HTERT RPE-1 (cell line): ENCODE data around the gene GOLT1A.

Experiments used
- in situ Hi-C: fragments of 300-500 bp; cut with MboI; formaldehyde crosslinking; loops from 4 replicates; pipeline ENCODE4 v1.14.3; 2020; ENCODE audit warnings: low sequenced_read_pairs

Gene GOLT1A

DNA sequence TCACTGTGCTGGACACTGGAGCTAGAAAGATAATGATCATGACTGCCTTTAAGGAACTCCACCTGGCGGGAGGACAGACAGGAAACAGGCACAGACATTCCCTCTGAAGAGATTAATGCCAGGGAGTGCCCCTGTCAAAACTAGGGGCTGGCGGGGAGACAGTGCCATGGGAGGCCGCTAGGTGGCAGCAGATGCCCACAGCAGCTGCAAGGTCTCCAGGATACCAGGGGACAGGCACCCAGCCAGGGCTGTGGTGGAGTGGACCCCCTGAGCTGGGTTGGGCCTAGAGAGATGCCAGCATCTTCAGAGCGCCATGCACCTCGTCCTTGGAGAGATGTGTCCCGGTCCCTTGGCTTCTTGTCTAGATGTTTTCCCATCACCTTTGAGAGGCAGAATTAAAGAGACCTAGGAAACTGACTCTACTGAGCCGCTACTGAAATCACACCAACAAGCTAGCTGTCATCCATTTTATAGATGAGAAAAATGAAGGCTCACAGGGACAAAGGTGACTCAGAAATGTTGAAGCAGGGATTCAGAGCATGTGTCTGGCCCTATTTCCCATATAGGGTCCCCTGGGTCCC, 51.2 kb downstream of the GOLT1A start:
- in situ Hi-C loops = loop anchor here (25.0 kb wide), 1 partner anchor 200 kb away; the partner anchor contains the start of gene PLEKHA6

DNA sequence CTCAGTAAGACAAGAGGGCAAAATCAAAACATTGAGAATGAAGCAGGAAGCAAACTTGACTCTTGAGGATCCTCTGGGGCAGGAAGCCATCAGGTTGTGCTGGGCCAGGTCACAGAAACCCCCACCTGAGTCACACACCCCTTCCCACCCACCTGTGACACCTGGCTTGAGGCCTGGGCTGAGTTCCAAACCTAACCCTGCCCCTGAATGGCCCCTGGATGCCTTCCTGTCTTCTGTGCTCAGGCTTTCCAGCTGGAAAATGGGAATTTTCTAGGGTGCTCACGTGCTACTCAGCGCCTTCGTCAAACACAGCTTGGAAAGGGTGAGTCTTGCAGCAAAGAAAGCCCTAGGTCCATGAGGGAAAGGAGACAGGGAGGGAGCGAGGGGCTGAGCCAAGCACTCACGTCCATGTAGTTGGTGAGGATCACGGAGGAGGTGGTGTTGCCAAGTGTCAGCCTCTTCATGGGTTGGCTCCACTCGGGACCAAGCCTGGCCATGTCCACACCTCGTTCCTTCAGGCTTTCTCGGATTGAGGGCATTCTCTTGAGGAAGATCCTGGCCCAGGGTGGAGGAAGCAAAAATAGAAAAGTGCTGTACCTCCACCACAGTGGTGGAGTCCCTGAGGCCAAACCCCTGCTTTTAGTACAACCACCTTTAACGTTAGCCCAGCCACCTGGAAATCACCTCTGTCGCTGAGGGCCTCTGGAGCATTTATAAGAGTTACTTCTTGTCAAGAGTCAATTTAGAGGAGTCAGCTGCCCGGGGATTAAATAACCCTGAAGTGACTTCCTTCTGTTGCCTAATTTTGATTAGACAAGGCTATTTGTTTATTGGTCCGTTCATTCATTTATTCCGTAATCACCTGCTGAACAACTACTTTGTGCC, 51.9 kb downstream of the GOLT1A start:
- in situ Hi-C loops = loop anchor here (25.0 kb wide), 1 partner anchor 200 kb away; the partner anchor contains the start of gene PLEKHA6

DNA sequence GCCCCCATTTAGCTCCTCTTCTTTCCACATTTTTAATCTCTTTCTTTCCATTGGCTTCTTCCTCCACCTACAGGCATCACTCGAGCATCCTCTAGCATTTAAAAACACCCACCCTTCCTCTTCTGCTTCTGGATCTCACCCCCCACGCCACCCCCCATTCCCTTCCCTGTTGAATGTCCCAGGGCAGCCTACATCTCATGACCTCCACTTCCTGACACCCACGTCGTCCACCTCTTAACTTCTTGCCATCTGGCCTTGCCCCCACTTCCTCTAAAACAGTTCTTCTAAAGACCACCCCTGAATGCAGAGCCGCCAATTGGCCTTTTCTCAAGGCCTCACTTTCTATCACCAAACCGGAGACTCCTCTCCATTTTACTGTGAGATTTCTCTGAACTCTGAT, 55.8 kb downstream of the GOLT1A start:
- in situ Hi-C loops = loop anchor here (25.0 kb wide), 1 partner anchor 204 kb away; the partner anchor contains the start of gene PLEKHA6

DNA sequence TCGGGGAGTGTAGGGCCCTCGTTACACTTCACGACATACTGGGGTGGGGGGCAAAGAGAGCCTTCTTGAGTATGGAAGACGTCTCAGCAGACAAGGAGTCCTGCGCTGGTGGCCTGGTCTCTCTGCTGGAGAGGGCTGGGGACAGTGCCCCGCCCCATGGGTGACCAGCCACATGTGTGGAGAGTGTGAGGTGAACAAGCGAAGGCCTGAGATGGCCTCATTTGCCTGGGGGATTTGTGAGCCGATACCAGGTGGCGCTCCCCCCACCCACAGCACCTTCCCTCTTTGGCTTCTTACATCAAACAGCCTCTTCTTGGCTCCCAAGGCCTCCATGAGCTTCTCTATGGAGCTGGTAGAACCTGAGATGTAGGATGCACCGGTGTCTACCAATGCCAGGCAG, 57.9 kb downstream of the GOLT1A start:
- in situ Hi-C loops = loop anchor here (25.0 kb wide), 1 partner anchor 206 kb away; the partner anchor contains the start of gene PLEKHA6

DNA sequence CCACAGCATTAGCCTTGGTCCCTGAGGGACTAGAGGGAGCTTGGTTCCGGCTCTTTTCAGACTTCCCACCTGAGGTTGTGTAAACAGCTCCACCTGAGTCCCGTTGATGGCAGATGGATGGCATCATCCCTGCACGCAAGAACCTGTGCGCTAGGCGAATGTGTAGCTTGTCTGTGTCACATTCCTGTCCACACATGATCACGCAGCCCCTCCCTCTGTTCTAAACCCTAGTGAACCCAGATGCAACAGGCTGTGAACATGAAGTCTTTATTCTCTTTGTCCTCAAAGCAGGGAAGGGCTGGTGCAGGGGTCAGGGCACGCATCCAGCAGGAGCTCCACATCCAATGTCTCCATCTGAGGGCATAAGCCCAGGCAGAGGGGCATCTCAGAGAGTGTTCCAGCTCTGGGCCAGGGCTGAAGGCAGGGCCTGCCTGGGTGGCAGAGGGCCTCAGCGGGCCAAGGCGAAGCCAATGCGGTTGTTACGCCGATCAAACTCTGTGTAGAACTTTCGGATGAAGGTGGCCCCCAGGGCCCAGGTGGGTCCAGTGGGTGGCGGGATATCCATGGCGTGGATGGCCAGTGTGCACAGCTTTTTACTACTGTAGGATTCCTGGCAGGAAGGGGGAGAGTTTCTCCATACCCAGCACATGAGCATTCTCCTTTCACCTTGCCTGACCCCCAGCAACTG, 59.1 kb downstream of the GOLT1A start:
- in situ Hi-C loops = loop anchor here (25.0 kb wide), 1 partner anchor 208 kb away; the partner anchor contains the start of gene PLEKHA6

DNA sequence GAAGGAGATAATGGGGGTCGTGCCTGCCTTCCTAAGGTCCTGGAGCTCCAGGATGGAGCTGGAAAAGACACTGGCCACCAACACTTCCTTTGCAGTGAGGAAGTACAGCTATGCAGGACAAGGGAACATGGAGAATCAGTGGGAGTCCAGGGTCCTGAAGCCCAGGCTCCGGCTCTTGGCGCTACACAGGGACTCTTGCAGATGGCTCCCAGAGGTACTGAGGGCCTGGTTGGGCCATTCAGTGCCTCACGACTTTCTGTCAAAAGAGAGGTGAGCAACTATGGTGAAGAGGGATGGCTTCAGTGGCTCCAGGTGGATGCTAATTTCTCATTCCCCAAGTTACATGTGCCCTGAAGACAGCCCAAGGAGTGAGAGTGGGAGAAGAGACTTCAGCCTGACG, 60.1 kb downstream of the GOLT1A start:
- in situ Hi-C loops = loop anchor here (25.0 kb wide), 1 partner anchor 209 kb away; the partner anchor contains the start of gene PLEKHA6

DNA sequence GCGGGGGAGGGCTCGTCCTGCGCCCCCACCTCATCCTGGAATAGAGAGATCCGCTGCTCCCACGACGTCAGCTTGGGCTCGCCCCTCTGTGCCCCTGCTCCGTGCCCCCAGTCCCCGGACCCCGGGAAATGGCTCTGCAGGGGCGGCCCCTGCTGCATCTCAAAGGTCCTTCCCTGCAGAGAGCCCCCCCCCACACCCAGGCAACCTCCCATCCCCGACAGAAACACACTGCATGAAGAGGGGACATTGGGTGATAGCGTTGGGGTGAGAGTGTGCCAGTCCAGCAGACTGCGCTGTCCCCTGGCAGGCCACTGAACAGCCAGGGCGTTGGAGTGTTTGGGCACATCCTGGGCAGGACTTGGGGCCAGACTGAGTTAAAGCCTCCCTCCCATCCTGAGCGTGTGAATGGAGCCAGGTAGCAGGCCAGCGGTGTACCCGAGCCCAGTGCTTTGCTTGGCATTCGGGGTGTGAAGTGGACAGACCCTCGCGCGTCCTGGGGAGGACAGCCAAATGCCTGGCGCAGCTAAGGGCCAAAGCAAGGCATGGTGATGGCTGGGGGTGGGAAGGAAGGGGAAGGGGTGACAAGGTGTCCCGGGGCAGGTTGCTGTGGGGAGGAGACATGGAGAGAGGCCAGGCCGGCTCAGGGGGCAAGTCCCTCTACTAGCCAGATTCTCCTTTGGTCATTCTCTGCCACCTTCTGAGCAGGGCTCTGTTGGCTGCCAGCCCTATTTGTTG, 61.3 kb downstream of the GOLT1A start:
- in situ Hi-C loops = loop anchor here (25.0 kb wide), 1 partner anchor 210 kb away; the partner anchor contains the start of gene PLEKHA6

DNA sequence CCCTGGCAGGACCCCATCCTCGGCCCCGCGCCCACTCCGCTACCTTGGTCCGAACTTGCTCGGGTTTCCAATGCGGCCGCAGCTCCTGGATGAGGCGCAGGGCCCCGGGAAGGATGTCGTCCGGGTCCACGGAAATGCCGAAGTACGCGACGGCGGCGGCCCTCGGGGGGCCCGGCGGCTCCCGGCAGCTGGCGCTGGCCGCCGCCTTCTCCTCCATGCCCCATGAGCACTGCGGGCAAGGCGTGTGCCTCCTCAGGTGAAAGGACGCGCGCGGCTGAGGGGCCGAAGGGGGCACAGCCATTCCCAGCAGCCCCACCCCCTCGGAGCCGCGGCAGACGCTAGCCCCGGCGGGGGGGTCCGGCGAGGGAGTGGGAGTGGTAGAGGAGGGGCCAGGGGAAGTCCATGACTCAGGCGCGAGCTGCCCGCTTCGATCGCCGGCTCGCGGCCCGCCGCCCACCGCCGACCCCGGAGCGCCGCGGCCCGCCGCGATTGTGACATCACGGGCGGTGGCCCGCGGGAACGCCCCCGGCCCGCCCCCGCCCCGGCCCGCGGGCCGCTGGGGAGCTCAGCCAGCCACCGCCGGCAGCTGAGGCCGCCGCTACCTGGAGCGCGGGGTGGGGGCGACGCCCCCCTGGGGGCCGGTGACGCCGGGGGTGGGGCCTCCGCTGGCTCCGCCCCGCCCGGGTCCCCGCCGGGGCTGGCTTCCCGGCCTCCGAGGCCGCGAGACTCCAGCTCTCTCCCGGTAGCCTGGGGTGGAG, 62.1 kb downstream of the GOLT1A start, which contains the start of gene ETNK2:
Gene ETNK2 (minus strand): TSS at position 493 of the 758 bp plus-strand sequence. CDS start 192 bp downstream, at position 301.
- in situ Hi-C loops = loop anchor here (25.0 kb wide), 1 partner anchor 211 kb away; the partner anchor contains the start of gene PLEKHA6

DNA sequence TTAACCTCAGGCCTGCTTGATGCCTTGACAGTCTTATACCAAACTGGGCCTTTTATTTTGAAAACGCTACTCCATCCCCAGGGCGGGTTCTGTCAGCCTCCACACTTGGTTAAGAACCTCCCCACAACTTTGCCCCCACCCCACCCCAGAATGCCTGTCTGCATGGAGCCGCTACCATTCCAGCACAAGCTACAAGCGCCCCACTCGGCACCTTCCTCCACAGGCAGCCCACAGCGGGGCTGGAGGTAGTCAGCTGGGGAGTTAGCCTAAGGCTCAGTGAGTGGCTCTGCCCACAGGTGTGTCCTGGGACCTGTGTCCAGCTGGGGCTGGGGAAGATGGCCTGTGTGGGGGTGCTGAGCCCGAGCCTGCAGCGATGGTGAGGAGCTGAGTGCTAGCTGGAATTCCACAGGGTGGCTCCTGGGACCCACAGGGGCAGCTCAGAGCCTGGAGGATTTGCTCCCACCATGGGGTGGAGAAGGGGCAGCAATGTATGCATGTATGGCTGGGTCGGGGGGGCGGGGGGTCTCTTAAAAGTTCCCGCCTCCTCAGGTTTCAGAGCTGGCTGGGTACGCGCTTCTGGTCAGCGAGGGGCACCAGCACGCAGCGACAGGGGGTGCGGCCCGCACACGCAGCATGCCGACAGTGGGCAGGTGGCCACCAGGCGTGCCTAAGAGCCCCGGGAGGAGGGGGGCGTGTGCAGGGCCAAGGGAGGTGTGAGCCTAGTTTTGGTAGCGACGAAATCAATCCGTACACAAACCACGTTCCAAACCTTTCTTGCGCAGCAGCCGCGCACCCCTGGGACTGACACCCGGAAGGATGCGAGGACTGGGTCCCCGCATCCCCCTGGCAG, 62.9 kb downstream of the GOLT1A start:
- in situ Hi-C loops = loop anchor here (25.0 kb wide), 1 partner anchor 211 kb away; the partner anchor contains the start of gene PLEKHA6

DNA sequence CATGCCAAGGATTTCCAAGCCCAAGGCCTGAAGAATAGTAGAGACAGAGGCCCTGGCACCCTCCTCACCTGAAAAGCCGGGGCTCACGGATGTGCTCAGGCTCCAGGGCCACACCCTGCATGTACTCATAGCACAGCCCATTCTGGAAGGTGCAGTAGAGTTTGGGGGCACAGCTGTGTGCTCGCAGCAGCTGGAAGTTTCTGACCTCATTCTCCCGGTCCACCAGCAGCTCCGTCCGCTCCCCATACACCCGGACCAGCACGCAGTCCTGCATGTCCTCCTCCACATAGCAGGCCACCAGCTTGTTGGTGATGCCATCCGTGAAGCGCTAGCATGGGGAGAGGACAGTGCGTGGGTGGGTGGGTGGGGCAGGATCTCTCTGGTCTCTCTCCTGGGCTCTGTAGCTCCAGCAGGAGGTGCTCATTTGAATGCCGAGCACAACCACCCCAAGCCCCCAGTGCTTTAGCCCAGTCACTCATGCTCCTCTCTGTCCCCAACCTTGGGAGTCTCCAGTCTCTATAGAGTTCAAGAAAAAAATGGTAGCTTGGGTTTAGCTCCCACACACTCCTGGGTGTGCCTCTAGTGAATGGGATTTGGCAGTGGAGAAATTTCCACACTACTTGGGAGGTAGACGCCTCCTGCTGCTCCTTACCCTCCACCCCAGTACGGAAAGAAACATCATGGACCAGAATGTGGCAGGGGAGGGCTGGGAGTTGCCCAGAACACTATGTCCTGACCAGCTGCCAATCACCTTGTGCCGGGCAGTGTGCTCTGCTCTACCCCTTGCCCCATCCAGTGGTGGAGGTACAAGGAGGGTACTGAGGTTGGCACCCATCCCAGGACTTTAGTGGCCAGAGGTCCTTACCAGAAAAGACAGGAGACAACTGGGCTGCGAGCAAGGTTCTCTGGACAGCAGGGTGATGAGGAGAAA, 63.9 kb downstream of the GOLT1A start:
- in situ Hi-C loops = loop anchor here (25.0 kb wide), 2 partner anchors 212 to 288 kb away; partner anchors contain the start of genes PLEKHA6 and SNRPE

DNA sequence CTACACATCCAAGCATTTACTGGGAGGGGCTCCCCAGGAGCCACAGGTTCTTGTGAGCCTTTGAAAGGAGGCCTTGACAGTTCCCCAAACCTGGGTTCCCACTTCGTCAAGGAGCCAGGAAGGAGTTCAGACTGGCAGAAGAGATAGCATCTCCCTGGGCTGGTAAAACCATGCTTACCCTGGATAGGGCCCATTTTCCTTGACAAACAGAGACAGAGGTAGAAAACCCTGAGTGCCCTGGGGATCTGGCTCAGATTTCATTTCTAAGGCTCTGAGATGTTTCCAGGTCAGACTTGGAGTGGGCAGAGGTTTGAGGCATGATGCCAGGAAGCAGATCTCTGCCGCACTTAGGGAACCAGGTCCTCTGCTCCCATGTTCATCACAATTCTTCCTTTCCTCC, 64.7 kb downstream of the GOLT1A start:
- in situ Hi-C loops = loop anchor here (25.0 kb wide), 1 partner anchor 287 kb away; the partner anchor contains the start of gene SNRPE
